Activated CD8-positive, alpha-beta memory T cell treated with anti-CD3 and anti-CD28 coated beads, Interleukin-2, amount 50 U/mL, for 24 hours (primary cell): ENCODE results near the gene DYSF.

Experiments
- DNase-seq: peaks from one replicate; pipeline ENCODE4 v3.0.0-alpha.2; 2020; ENCODE audit errors: extremely low read depth

The DYSF gene

GRCh38 chr2:71706836-71707235 lies 253.5 kb downstream of the DYSF start:
- no peak for DNase-seq

GRCh38 chr2:71710367-71711132 lies 257.2 kb downstream of the DYSF start:
- DNase-seq = no peak

GRCh38 chr2:71711133-71711855 lies 257.9 kb downstream of the DYSF start:
- DNase-seq = no peak

- DNase-seq = no peak
Observed at GRCh38 chr2:71712158-71712818, 258.9 kb downstream of the DYSF start.

- DNase-seq = no peak
Observed at GRCh38 chr2:71713581-71714580, 260.5 kb downstream of the DYSF start.

- DNase-seq = no peak
Observed at GRCh38 chr2:71714601-71715240, 261.4 kb downstream of the DYSF start.

GRCh38 chr2:71715241-71715750 lies 261.9 kb downstream of the DYSF start:
- no peak for DNase-seq

- DNase-seq = no peak
Observed at GRCh38 chr2:71715951-71716696, 262.8 kb downstream of the DYSF start.

- DNase-seq = no peak
Observed at GRCh38 chr2:71716697-71717624, 263.6 kb downstream of the DYSF start.

GRCh38 chr2:71718686-71719085 lies 265.3 kb downstream of the DYSF start:
- DNase-seq = no peak

GRCh38 chr2:71719520-71720282 lies 266.3 kb downstream of the DYSF start:
- no peak for DNase-seq

- DNase-seq = no peak
Observed at GRCh38 chr2:71720283-71720560, 266.9 kb downstream of the DYSF start.

GRCh38 chr2:71720596-71721361 lies 267.4 kb downstream of the DYSF start:
- DNase-seq = no peak

- DNase-seq = no peak
Observed at GRCh38 chr2:71721362-71721665, 268.0 kb downstream of the DYSF start.

GRCh38 chr2:71721669-71722068 lies 268.3 kb downstream of the DYSF start:
- no peak for DNase-seq

GRCh38 chr2:71722286-71722685 lies 268.9 kb downstream of the DYSF start:
- DNase-seq = no peak

GRCh38 chr2:71724793-71725192 lies 271.4 kb downstream of the DYSF start:
- DNase-seq = no peak

GRCh38 chr2:71725836-71726235 lies 272.5 kb downstream of the DYSF start:
- DNase-seq = no peak
